H1 (cell line): ENCODE results near the gene RAB31. TPM values are rescaled to one million over a fixed set of nuclear protein-coding genes. Genes with fewer than 3 reads are reported as not detected.

Source experiments
- CTCF ChIA-PET: fragments of 300-600 bp; sonication (Branson Sonifier 250); formaldehyde crosslinking; loops from one replicate; lab custom pipeline; 2021; ENCODE audit not compliant: partially characterized antibody; lab: Charles Lee
- POLR2A ChIA-PET: fragments of 300-600 bp; sonication (Branson Sonifier 250); formaldehyde crosslinking; loops from one replicate; lab custom pipeline; 2021; ENCODE audit warnings: inconsistent platforms; ENCODE audit not compliant: partially characterized antibody; lab: Charles Lee
- DNase-seq, 2 experiments: peaks; one replicate each; pipeline versions ENCODE4 v3.0.0 to v3.0.0-alpha.2; 2010 to 2022; ENCODE audit warnings: low spot score in 2 of 2, low read depth in 1 of 2, mixed read lengths in 1 of 2
- FAIRE-seq: peaks from 2 replicates; lab custom pipeline; 2011; peaks lifted over from hg19 to GRCh38; lab: Jason Lieb, UNC
- H2AFZ ChIP-seq: 2 replicates; pipeline ENCODE4 v1.8.1; 2012; ENCODE audit warnings: low read length, inconsistent platforms
- H2AK5ac ChIP-seq: 2 replicates; pipeline ENCODE4 v1.6.1; 2013; ENCODE audit warnings: low read depth, low read length
- H2BK120ac ChIP-seq: replicated peaks from 2 replicates; pipeline ENCODE3; 2013; ENCODE audit warnings: low read depth, low read length, inconsistent platforms
- H2BK12ac ChIP-seq: 2 replicates; pipeline ENCODE4 v1.6.1; 2013; ENCODE audit warnings: low read depth, low read length
- H2BK15ac ChIP-seq: 2 replicates; pipeline ENCODE4 v1.6.1; 2013; ENCODE audit warnings: low read length
- H2BK20ac ChIP-seq: 2 replicates; pipeline ENCODE4 v1.6.1; 2013; ENCODE audit warnings: low read length
- H2BK5ac ChIP-seq: 2 replicates; pipeline ENCODE4 v1.6.1; 2013; ENCODE audit warnings: low read depth, low read length
- H3K14ac ChIP-seq: 2 replicates; pipeline ENCODE4 v1.6.1; 2013; ENCODE audit warnings: inconsistent platforms; ENCODE audit not compliant: insufficient read length
- H3K18ac ChIP-seq: 2 replicates; pipeline ENCODE4 v1.6.1; 2013; ENCODE audit warnings: low read length; ENCODE audit errors: extremely low read depth
- H3K23ac ChIP-seq: 2 replicates; pipeline ENCODE4 v1.6.1; 2013; ENCODE audit warnings: inconsistent platforms; ENCODE audit not compliant: insufficient read length
- H3K23me2 ChIP-seq: 2 replicates; pipeline ENCODE4 v1.6.1; 2013; ENCODE audit warnings: low read depth, low read length
- H3K27ac ChIP-seq: 2 replicates; pipeline ENCODE4 v1.6.1; 2011; ENCODE audit warnings: low read depth, low read length, inconsistent platforms
- H3K27me3 ChIP-seq, 4 experiments: replicated peaks in 1 of 4; 1 replicate in 1 of 4; 2 replicates in 3 of 4; pipeline versions ENCODE4 v1.6.1 to v1.8.1; 2011 to 2013; ENCODE audit warnings: low read length in 3 of 4, mild to moderate bottlenecking in 3 of 4, inconsistent platforms in 2 of 4, mixed read lengths in 2 of 4, moderate library complexity in 1 of 4; ENCODE audit not compliant: control insufficient read depth in 3 of 4, insufficient read depth in 3 of 4; ENCODE audit errors: extremely low read depth in 1 of 4
- H3K36me3 ChIP-seq, 4 experiments: 2 replicates each; pipeline versions ENCODE4 v1.6.1 to v1.8.1; 2011 to 2013; ENCODE audit warnings: mild to moderate bottlenecking in 4 of 4, low read length in 3 of 4, moderate library complexity in 2 of 4, control low read depth in 1 of 4, inconsistent platforms in 1 of 4; ENCODE audit not compliant: insufficient read depth in 4 of 4, control insufficient read depth in 2 of 4
- H3K4ac ChIP-seq: replicated peaks from 2 replicates; pipeline ENCODE3; 2013; ENCODE audit warnings: low read length, low read depth, mixed read lengths, inconsistent platforms; ENCODE audit not compliant: insufficient read length
- H3K4me1 ChIP-seq, 4 experiments: replicated peaks in 1 of 4; 1 replicate in 1 of 4; 2 replicates in 3 of 4; pipeline versions ENCODE4 v1.6.1 to v1.8.1; 2011 to 2013; ENCODE audit warnings: low read length in 3 of 4, inconsistent platforms in 2 of 4, mixed read lengths in 1 of 4; ENCODE audit not compliant: insufficient read depth in 4 of 4, control insufficient read depth in 3 of 4
- H3K4me2 ChIP-seq, 2 experiments: 2 replicates each; pipeline versions ENCODE4 v1.6.1 to v1.8.1; 2011 to 2013; ENCODE audit warnings: low read depth in 2 of 2, low read length in 2 of 2, control low read depth in 1 of 2, inconsistent platforms in 1 of 2, mild to moderate bottlenecking in 1 of 2; ENCODE audit not compliant: insufficient read depth in 1 of 2
- H3K4me3 ChIP-seq, 4 experiments: fragments of 200-600, 300-600 bp in 1 of 4; sonication (generic), shearing (Covaris generic), sonication (Bioruptor Twin) in 1 of 4; 2 replicates each; pipeline versions ENCODE4 v1.5.1 to v1.8.1; 2011 to 2016; ENCODE audit warnings: low read length in 4 of 4, low read depth in 3 of 4, control low read depth in 2 of 4, inconsistent platforms in 2 of 4, mild to moderate bottlenecking in 2 of 4, mixed read lengths in 1 of 4, moderate library complexity in 1 of 4; ENCODE audit not compliant: insufficient read depth in 2 of 4; ENCODE audit errors: extremely low read depth in 1 of 4
- H3K56ac ChIP-seq: replicated peaks from 2 replicates; pipeline ENCODE3; 2013; ENCODE audit warnings: low read depth, mild to moderate bottlenecking, mixed read lengths, low read length, inconsistent platforms; ENCODE audit not compliant: insufficient read length
- H3K79me1 ChIP-seq: 2 replicates; pipeline ENCODE4 v1.6.1; 2013; ENCODE audit warnings: low read depth, low read length, control low read depth
- H3K79me2 ChIP-seq, 2 experiments: 2 replicates each; pipeline versions ENCODE4 v1.6.1 to v1.8.1; 2012 to 2013; ENCODE audit warnings: low read length in 2 of 2, mild to moderate bottlenecking in 2 of 2, inconsistent platforms in 1 of 2; ENCODE audit not compliant: insufficient read depth in 2 of 2, control insufficient read depth in 1 of 2
- H3K9ac ChIP-seq, 4 experiments: replicated peaks in 1 of 4; 1 replicate in 1 of 4; 2 replicates in 3 of 4; pipeline versions ENCODE4 v1.6.1 to v1.8.1; 2011 to 2013; ENCODE audit warnings: low read depth in 3 of 4, low read length in 3 of 4, control low read depth in 2 of 4, mild to moderate bottlenecking in 2 of 4, moderate library complexity in 2 of 4, inconsistent platforms in 1 of 4; ENCODE audit errors: extremely low read depth in 1 of 4
- H3K9me3 ChIP-seq, 2 experiments: 2 replicates each; pipeline versions ENCODE4 v1.6.1 to v1.8.1; 2012 to 2013; ENCODE audit warnings: mild to moderate bottlenecking in 2 of 2, moderate library complexity in 2 of 2, control low read depth in 1 of 2, inconsistent platforms in 1 of 2, low read depth in 1 of 2, low read length in 1 of 2, mixed read lengths in 1 of 2; ENCODE audit not compliant: insufficient read depth in 2 of 2
- H4K20me1 ChIP-seq, 2 experiments: replicated peaks in 1 of 2; 2 replicates each; pipeline versions ENCODE3 to v1.8.1; 2011 to 2013; ENCODE audit warnings: inconsistent platforms in 2 of 2, low read length in 2 of 2, mild to moderate bottlenecking in 1 of 2; ENCODE audit not compliant: insufficient read depth in 2 of 2, control insufficient read depth in 1 of 2
- H4K5ac ChIP-seq: 2 replicates; pipeline ENCODE4 v1.6.1; 2013; ENCODE audit warnings: low read length, low read depth, mixed read lengths, inconsistent platforms; ENCODE audit not compliant: insufficient read length
- H4K8ac ChIP-seq: 2 replicates; pipeline ENCODE4 v1.8.0; 2013; ENCODE audit warnings: mild to moderate bottlenecking, moderate library complexity, low read length, inconsistent platforms; ENCODE audit not compliant: insufficient read depth; ENCODE audit errors: extremely low read depth
- H4K91ac ChIP-seq: replicated peaks from 2 replicates; pipeline ENCODE3; 2013; ENCODE audit warnings: low read length, mixed read lengths, inconsistent platforms; ENCODE audit not compliant: insufficient read length
- CEBPB ChIP-seq: IDR thresholded peaks from 2 replicates; pipeline ENCODE4 v1.6.1; 2012; ENCODE audit warnings: low read depth, low read length
- EGR1 ChIP-seq: IDR thresholded peaks from 2 replicates; pipeline ENCODE4 v1.6.1; 2011; ENCODE audit warnings: low read depth, low read length, borderline replicate concordance
- KDM1A ChIP-seq: fragments of 200-600, 300-600 bp; sonication (generic); IDR thresholded peaks from 2 replicates; pipeline ENCODE4 v1.7.1; 2016; ENCODE audit warnings: mild to moderate bottlenecking, low read length, borderline replicate concordance
- MAFK ChIP-seq: IDR thresholded peaks from 2 replicates; pipeline ENCODE4 v1.6.1; 2012; ENCODE audit warnings: low read depth, mild to moderate bottlenecking, improper control_type of control experiment, low read length
- NANOG ChIP-seq: IDR thresholded peaks from 2 replicates; pipeline ENCODE4 v1.6.1; 2011; ENCODE audit warnings: low read length, low read depth, mild to moderate bottlenecking, inconsistent platforms; ENCODE audit not compliant: insufficient read depth, poor library complexity, severe bottlenecking
- NRF1 ChIP-seq: IDR thresholded peaks from 2 replicates; pipeline ENCODE4 v1.6.1; 2011; ENCODE audit warnings: mild to moderate bottlenecking, low read depth, low read length, improper control_type of control experiment
- POU5F1 ChIP-seq: IDR thresholded peaks from 2 replicates; pipeline ENCODE4 v1.6.1; 2011; ENCODE audit warnings: low read depth, mild to moderate bottlenecking, low read length, moderate library complexity
- RNF2 ChIP-seq: fragments of 200-900, 300-1000 bp; sonication (generic); IDR thresholded peaks from 2 replicates; pipeline ENCODE4 v1.7.1; 2016; ENCODE audit warnings: borderline replicate concordance, low read depth, mild to moderate bottlenecking, antibody characterized with exemption, low read length; ENCODE audit not compliant: poor library complexity, severe bottlenecking; ENCODE audit errors: missing control alignments
- RXRA ChIP-seq: IDR thresholded peaks from 2 replicates; pipeline ENCODE4 v1.6.1; 2011; ENCODE audit warnings: low read depth, mild to moderate bottlenecking, low read length, moderate library complexity; ENCODE audit not compliant: insufficient read depth
- SAP30 ChIP-seq: fragments of 300-600 bp; sonication (generic); IDR thresholded peaks from 2 replicates; pipeline ENCODE4 v1.7.1; 2012; ENCODE audit warnings: low read length, moderate library complexity, mild to moderate bottlenecking, inconsistent platforms; ENCODE audit not compliant: insufficient read depth, insufficient replicate concordance
- SIRT6 ChIP-seq: IDR thresholded peaks from one replicate; pipeline ENCODE4 v1.7.1; 2012; ENCODE audit warnings: low read length, inconsistent platforms
- TCF12 ChIP-seq: IDR thresholded peaks from 2 replicates; pipeline ENCODE4 v1.6.1; 2011; ENCODE audit warnings: low read depth, mild to moderate bottlenecking, low read length
- YY1 ChIP-seq: IDR thresholded peaks from 2 replicates; pipeline ENCODE4 v1.6.1; 2011; ENCODE audit warnings: low read depth, mild to moderate bottlenecking, low read length
- WGBS, 2 experiments: shearing (Covaris generic) in 1 of 2; methylation state at CpG; one replicate each; pipeline versions ENCODE4 v1.1.6 to v1.1.7; 2013 to 2015; ENCODE audit warnings: low lambda C conversion rate in 2 of 2, mixed read lengths in 2 of 2, inconsistent platforms in 1 of 2, low coverage in 1 of 2, missing lambda C conversion rate in 1 of 2; ENCODE audit not compliant: insufficient replicate concordance in 2 of 2, insufficient coverage in 1 of 2, insufficient read length in 1 of 2; ENCODE audit errors: extremely low coverage in 1 of 2, missing lambda C conversion rate in 1 of 2; 5-methylcytosine and 5-hydroxymethylcytosine counted together
- polyA plus RNA-seq, 7 experiments: library from polyadenylated mRNA; depleted of rRNA in 3 of 7; stranded (reverse) in 5 of 7; unstranded in 2 of 7; fragments of >200 nt in 5 of 7; fragments of 200-250 nt in 2 of 7; gene quantifications; 1 replicate in 5 of 7; 2 replicates in 1 of 7; 4 replicates in 1 of 7; pipeline versions ENCODE4 v1.2.1 to v1.2.3, GENCODE V29; 2011 to 2013; ENCODE audit warnings: missing spikeins in 2 of 7, mixed read lengths in 2 of 7
- total RNA-seq: library from RNA; stranded (reverse); fragmentation: NEBNext Ultra II Directional; extraction: Animal tissue kit (Norgen Biotek cat#: 25700); gene quantifications from 2 replicates; pipeline ENCODE4 v1.2.1, GENCODE V29; 2021
- TF ChIP-seq, protein P1 (sequence below): IDR thresholded peaks from 2 replicates; pipeline ENCODE4 v1.6.1; 2011; ENCODE audit warnings: low read depth, mild to moderate bottlenecking, low read length; ENCODE audit not compliant: insufficient read depth

Gene RAB31
- total and polyA plus RNA-seq, 2 of the 8 experiments (the other 6 are each of a cell fraction or from before 2014, with no cell fraction given) = 15.2 to 40.9 TPM

- H4K20me1 ChIP-seq = no peaks in the 10 kb centered on the region
- H3K36me3 ChIP-seq = peaks cover 0 to 3% (median 0%) of the 10 kb centered on the region in 4 experiments; a peak in 1 of 8 replicates
- H3K9ac ChIP-seq = no peak overlapping the region; a peak in 1 of 7 replicates
- FAIRE-seq = no peak
- no peaks in the 10 kb centered on the region for H3K79me2 ChIP-seq
- no peak overlapping the region for H3K4ac ChIP-seq
- H3K23me2 ChIP-seq = no peaks in the 10 kb centered on the region
- no peak overlapping the region for H3K18ac ChIP-seq
- no peaks in the 10 kb centered on the region for H3K9me3 ChIP-seq
- H3K27me3 ChIP-seq = no peaks in the 10 kb centered on the region
- ChIA-PET CTCF (interaction anchor here (0.7 to 0.8 kb wide), 2 partner anchors 33 to 36 kb away, joined by 3 read pairs; no protein-coding TSS in a partner anchor), POLR2A (no interaction called here)
- H3K23ac ChIP-seq = no peak overlapping the region
- H3K56ac ChIP-seq = no peak overlapping the region
- no peak overlapping the region for H2BK120ac ChIP-seq
- H2AFZ ChIP-seq = no peak overlapping the region
- no peak overlapping the region for H4K5ac ChIP-seq
- no peak overlapping the region for H4K8ac ChIP-seq
- H2BK5ac ChIP-seq = no peak overlapping the region
- H2BK15ac ChIP-seq = no peak overlapping the region
- no peak overlapping the region for H3K14ac ChIP-seq
- H2BK12ac ChIP-seq = no peak overlapping the region
- no peak overlapping the region for H4K91ac ChIP-seq
- DNase-seq = no peak
- 83% methylated on average over 4 of the region's 4 CpGs; no CpG with 5 or more reads in 1 of the 2 experiments for WGBS, 2 experiments
- no peaks in the 10 kb centered on the region; a peak in 1 of 7 replicates for H3K4me1 ChIP-seq
- H2BK20ac ChIP-seq = no peak overlapping the region
- H3K27ac ChIP-seq = no peak overlapping the region
- no peak overlapping the region for H3K4me2 ChIP-seq
- H3K79me1 ChIP-seq = no peaks in the 10 kb centered on the region
- no peak overlapping the region for H2AK5ac ChIP-seq
- no peak overlapping the region for H3K4me3 ChIP-seq
- TF ChIP-seq CEBPB (no peak), RNF2 (no peak), RXRA (no peak), SIRT6 (no peak), EGR1 (no peak), SAP30 (no peak), YY1 (no peak), TCF12 (no peak), POU5F1 (no peak), NRF1 (no peak), KDM1A (no peak), MAFK (no peak), NANOG (no peak)
- TF ChIP-seq, protein P1, sequence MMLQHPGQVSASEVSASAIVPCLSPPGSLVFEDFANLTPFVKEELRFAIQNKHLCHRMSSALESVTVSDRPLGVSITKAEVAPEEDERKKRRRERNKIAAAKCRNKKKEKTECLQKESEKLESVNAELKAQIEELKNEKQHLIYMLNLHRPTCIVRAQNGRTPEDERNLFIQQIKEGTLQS = no peak
Observed at GRCh38 chr18:9817286-9817685, 109.2 kb downstream of the RAB31 start.
